ENCODE measurements around the gene DGAT2.

DGAT2 gene

GRCh38 chr11:75821202-75821601, 52.6 kb downstream of the DGAT2 start:
- H3K4me3 ChIP-seq (ENCODE audit: low read depth, low read length): no peak overlapping the region
- TF ChIP-seq CTCF (IDR thresholded peaks at IDR 0.05; ENCODE audit: low read depth, low read length) (no peak), MAX (IDR thresholded peaks at IDR 0.05; ENCODE audit: low read depth, low read length) (no peak), MYC (IDR thresholded peaks at IDR 0.05; ENCODE audit: low read depth, low read length) (no peak), POLR2A (IDR thresholded peaks at IDR 0.05; ENCODE audit: extremely low read depth, insufficient read length) (no peak)
- no peak for DNase-seq (ENCODE audit: low read depth)

- H3K4me3 ChIP-seq (ENCODE audit: low read depth, low read length): no peak overlapping the region
- no peak for TF ChIP-seq CTCF (IDR thresholded peaks at IDR 0.05; ENCODE audit: low read depth, low read length)
- no peak for TF ChIP-seq POLR2A (IDR thresholded peaks at IDR 0.05; ENCODE audit: extremely low read depth, insufficient read length)
- TF ChIP-seq MYC (IDR thresholded peaks at IDR 0.05; ENCODE audit: low read depth, low read length): no peak
- TF ChIP-seq MAX (IDR thresholded peaks at IDR 0.05; ENCODE audit: low read depth, low read length): no peak
- DNase-seq (ENCODE audit: low read depth): no peak
Measured at GRCh38 chr11:75822541-75822940, 54.0 kb downstream of the DGAT2 start.

- TF ChIP-seq MYC (IDR thresholded peaks at IDR 0.05; ENCODE audit: low read depth, low read length) (no peak), POLR2A (IDR thresholded peaks at IDR 0.05; ENCODE audit: extremely low read depth, insufficient read length) (no peak), MAX (IDR thresholded peaks at IDR 0.05; ENCODE audit: low read depth, low read length) (no peak), CTCF (IDR thresholded peaks at IDR 0.05; ENCODE audit: low read depth, low read length) (no peak)
- no peak overlapping the region for H3K4me3 ChIP-seq (ENCODE audit: low read depth, low read length)
- no peak for DNase-seq (ENCODE audit: low read depth)
Measured at GRCh38 chr11:75823415-75823814, 54.8 kb downstream of the DGAT2 start.

- DNase-seq (ENCODE audit: low read depth): no peak
- peak overlapping the region; percentile 7 for H3K4me3 ChIP-seq (ENCODE audit: low read depth, low read length)
- no peak for TF ChIP-seq POLR2A (IDR thresholded peaks at IDR 0.05; ENCODE audit: extremely low read depth, insufficient read length)
- TF ChIP-seq MAX (IDR thresholded peaks at IDR 0.05; ENCODE audit: low read depth, low read length): no peak
- TF ChIP-seq CTCF (IDR thresholded peaks at IDR 0.05; ENCODE audit: low read depth, low read length): no peak
- no peak for TF ChIP-seq MYC (IDR thresholded peaks at IDR 0.05; ENCODE audit: low read depth, low read length)
Measured at GRCh38 chr11:75823946-75824345, 55.4 kb downstream of the DGAT2 start.

- DNase-seq (ENCODE audit: low read depth): no peak
- H3K4me3 ChIP-seq (ENCODE audit: low read depth, low read length): no peak overlapping the region
- no peak for TF ChIP-seq CTCF (IDR thresholded peaks at IDR 0.05; ENCODE audit: low read depth, low read length)
- TF ChIP-seq POLR2A (IDR thresholded peaks at IDR 0.05; ENCODE audit: extremely low read depth, insufficient read length): no peak
- TF ChIP-seq MAX (IDR thresholded peaks at IDR 0.05; ENCODE audit: low read depth, low read length): no peak
- no peak for TF ChIP-seq MYC (IDR thresholded peaks at IDR 0.05; ENCODE audit: low read depth, low read length)
Measured at GRCh38 chr11:75826461-75827230, 58.1 kb downstream of the DGAT2 start.
